Right renal cortex interstitium (tissue), 3 donors: ENCODE data around the gene PRSS21. TPM values are rescaled to one million over a fixed set of nuclear protein-coding genes. Genes with fewer than 3 reads are reported as not detected.

Experiments used
- DNase-seq, 3 donors: peaks; one replicate each; pipeline ENCODE4 v3.0.0-alpha.2; 2013; ENCODE audit warnings: low read depth in 3 of 3, low spot score in 2 of 3
- polyA plus RNA-seq, 3 donors: library from polyadenylated mRNA; unstranded; fragments of 120-200 nt; gene quantifications; one replicate each; pipeline ENCODE4 v1.2.1, GENCODE V29; 2013; ENCODE audit not compliant: insufficient read length in 3 of 3

Gene PRSS21
- polyA plus RNA-seq, 3 donors = 0.19 to 0.43 TPM; not detected in 1

DNA sequence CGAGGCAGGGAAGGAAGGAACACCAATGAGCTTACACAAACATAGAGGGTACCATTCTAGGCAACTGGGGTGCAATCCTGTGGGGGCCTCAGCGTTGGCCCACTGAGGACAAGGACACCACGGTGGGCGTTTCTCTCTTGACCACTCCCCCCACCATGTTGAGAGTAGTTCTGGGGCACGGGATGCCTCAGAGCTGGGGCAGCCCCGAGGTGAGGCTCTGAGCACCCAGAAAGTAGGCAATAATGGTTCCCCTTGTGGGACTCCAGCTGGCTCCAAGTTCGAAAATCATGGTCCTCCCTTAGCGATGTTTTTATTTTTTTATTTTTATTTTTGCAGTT, 5.1 kb downstream of the PRSS21 start:
- DNase-seq = no peak

- no peak for DNase-seq
These were observed 5.5 kb downstream of the PRSS21 start for GRCh38 chr16:2822496-2822895.

DNA sequence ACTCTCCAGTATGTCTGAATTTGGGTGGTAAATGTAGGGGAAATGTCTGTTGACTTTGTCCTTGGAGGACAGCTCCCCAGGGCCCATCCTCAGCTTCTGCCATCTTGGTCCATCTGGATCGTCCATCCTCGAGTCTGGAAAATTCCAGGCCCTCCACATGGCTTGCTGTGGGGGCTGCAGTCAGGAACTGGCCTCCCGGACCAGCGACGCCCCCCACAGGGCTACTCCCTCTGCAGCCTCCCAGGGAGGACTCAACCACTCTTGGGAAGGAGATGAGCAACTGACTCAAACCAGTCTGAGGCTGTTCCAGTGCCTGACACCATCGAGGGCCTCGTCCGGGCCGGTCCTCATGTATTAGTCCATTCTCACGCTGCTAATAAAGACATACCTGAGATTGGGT, 7.6 kb downstream of the PRSS21 start:
- no peak for DNase-seq

- no peak for DNase-seq
These were observed 8.2 kb downstream of the PRSS21 start for GRCh38 chr16:2825049-2825742.

DNA sequence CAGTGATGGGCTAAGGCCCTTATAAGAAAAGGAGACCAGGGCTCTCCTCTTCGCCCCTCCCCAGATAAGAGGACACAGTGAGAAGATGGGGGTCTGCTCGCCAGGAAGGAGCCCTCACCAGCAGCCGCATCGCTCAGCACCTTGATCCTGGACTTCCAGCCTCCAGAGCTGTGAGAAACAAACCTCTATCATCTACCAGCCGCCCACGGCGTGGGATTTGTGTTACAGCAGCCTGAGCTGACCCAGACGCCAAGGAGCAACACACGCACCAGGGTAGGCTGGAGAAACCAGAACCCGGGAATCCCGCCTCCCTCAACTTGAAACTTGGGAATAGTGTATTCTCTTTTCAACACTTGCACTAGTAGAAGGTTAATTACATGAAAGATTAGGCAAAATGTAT, 8.9 kb downstream of the PRSS21 start:
- DNase-seq = no peak

GRCh38 chr16:2826591-2827373, 9.7 kb downstream of the PRSS21 start:
- no peak for DNase-seq

GRCh38 chr16:2827374-2827791, 10.3 kb downstream of the PRSS21 start:
- no peak for DNase-seq

GRCh38 chr16:2827831-2828520, 10.9 kb downstream of the PRSS21 start:
- DNase-seq = no peak

DNA sequence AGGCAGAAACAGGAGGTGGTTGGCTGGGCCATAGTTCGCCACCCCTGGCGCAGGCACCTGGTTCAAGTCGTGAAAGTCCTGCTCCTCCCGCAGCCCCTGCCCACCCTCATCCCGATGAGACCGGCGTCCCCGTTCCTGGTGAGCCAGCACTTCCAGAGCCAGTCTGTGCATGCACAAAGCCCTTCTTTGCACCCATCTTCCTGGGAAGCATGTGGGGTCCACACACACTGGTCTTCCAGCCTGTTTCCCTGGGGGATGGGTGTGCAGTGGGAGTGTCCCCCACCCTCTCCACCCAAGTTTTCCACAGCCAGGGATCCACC, 11.4 kb downstream of the PRSS21 start:
- DNase-seq = no peak

GRCh38 chr16:2828876-2829430, 11.9 kb downstream of the PRSS21 start:
- no peak for DNase-seq

DNA sequence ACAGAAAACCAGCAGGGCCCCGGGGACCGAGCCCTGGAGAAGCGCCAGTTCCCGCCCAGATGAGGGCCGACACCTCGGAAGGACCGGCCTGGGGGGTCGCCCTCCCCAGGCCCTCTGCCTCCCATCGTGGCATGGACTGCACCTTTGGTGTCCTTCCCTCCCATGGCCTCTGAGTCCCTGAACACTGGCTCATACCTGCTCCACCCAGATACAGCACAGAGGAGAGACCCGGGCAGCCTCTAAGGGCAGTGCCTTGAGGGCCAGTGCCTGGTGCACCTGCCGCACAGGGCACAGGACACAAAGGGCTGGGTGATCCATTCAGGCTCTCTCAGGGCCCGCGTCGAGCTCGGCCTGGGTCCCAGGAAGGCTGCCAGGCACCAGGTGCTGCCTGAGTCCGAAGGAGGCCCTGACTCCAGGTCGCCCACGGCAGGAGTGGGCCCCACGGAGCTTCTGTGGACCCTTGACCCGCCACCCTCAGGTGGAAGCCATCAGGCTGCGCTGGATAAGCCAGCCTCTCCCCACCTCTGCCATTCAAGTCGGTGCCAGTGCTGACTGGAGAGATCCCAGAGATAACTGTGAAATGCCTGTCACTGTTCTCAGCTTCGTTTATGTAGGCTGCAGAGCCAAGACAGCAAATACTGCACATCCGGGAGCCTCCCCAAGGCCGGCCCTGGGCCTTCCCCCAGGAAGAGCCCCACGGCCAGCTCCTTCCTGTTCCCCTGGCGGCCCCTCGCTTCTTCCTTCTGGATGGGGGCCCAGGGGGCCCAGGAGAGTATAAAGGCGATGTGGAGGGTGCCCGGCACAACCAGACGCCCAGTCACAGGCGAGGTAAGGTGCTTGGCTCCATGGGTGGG, 12.7 kb downstream of the PRSS21 start, which contains the start of gene ZG16B:
TSS of gene ZG16B (plus strand) at position 803 of the 854 bp plus-strand sequence. CDS start 139 bp downstream, outside the sequence.
- no peak for DNase-seq

GRCh38 chr16:2830355-2830695, 13.3 kb downstream of the PRSS21 start:
- DNase-seq = no peak

- DNase-seq = no peak
These were observed 14.2 kb downstream of the PRSS21 start for GRCh38 chr16:2831203-2831602.

DNA sequence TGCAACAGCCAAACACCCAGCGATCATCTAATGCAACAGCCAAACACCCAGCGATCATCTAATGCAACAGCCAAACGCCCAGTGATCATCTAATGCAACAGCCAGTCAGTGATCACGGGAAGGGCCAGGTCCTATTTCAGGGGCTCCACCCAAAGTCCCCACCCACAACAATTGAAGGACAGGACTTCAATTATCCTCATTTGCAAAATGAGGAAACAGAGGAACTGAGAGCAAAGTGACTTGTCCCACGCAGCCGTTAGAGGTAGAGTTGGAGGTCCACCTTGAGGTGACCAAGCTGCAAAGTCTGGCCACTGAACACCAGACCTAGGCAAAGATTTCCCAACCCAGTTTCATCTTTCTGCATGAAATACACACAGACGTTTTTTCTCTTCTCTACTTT, 16.7 kb downstream of the PRSS21 start:
- no peak for DNase-seq

DNA sequence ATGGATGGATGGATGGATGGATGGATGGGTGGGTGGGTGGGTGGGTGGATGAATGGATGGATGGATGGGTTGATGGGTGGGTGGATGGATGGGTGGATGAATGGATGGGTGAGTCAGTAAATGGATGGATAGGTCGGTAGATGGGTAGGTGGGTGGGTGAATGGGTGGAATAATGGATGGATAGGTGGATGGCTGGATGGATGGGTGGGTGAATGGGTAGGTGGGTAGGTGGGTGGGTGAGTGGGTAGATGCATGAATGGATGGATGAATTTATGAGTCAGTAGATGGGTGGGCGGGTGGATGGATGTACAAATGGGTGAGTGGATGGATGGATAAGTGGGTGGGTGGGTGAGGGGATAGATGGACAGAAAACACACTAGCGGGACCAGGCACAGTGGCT, 17.9 kb downstream of the PRSS21 start:
- DNase-seq = no peak

DNA sequence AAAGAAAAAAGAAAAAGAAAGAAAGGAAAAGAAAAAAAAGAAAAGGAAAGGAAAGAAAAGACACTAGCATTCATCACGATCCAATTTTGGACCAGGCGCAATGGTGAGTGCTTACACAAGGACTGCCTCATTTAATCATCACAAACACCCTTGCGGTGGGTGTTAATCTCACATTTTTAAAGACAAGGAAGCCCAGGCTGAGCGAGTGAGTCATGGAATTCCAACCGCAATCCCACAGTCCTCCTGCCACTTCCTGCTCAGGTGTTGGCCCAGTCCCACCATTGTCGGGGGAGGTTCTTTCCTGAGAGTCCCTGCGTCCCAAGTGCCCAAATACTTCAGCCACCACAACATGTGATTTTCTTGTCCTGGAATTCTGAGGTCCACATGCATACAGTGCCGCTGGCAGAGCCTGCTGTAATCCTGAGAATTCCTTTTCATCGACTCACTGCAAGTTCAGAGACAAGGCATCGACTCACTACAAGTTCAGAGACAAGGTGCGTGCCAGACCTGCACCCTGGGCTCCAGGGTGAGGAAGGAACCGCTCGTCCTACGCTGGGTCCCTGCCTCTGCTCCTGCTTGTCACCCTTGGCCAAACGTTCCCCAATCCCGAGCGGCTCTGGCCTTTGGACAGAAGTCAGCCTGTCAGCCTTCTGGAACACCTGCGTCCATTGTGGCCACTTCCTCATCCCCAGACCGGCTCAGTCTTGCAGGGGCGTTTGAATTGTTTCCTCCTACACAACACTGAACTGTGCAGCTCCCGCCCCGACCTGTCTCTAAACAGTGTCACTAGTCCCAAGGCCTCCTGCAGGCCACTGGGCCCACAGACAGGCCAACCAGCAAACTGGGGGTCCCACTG, 18.8 kb downstream of the PRSS21 start:
- no peak for DNase-seq

GRCh38 chr16:2836646-2837508, 19.8 kb downstream of the PRSS21 start:
- DNase-seq = no peak

GRCh38 chr16:2838928-2839327, 21.9 kb downstream of the PRSS21 start:
- no peak for DNase-seq
